GM23338 (cell line): Measurements from ENCODE around the gene ELAVL2. TPM values are rescaled to one million over a fixed set of nuclear protein-coding genes. Genes with fewer than 3 reads are reported as not detected.

Source experiments
- ATAC-seq: fragments of 200-7000 bp; cut with Tn5 transposase; 3 replicates; pipeline ENCODE4 v1.9.1; 2020
- DNase-seq: peaks from one replicate; pipeline ENCODE4 v3.0.0-alpha.2; 2015; ENCODE audit warnings: low spot score
- H2AFZ ChIP-seq: fragments of 200-600 bp; sonication (generic); 2 replicates; pipeline ENCODE4 v1.8.0; 2016; ENCODE audit warnings: antibody characterized with exemption, mild to moderate bottlenecking, moderate library complexity
- H3F3A ChIP-seq: fragments of 200-600 bp; sonication (generic); replicated peaks from 2 replicates; pipeline ENCODE4 v1.8.0; 2017; ENCODE audit warnings: antibody characterized with exemption, mixed run types, low read depth
- H3K27ac ChIP-seq: fragments of 200-600 bp; sonication (generic); 2 replicates; pipeline ENCODE4 v1.6.1; 2016; ENCODE audit warnings: low read depth
- H3K27me3 ChIP-seq: fragments of 200-600 bp; sonication (generic); 2 replicates; pipeline ENCODE4 v1.8.0; 2016; ENCODE audit warnings: mild to moderate bottlenecking, mixed run types, moderate library complexity; ENCODE audit not compliant: insufficient read depth
- H3K36me3 ChIP-seq: fragments of 200-600 bp; sonication (generic); 2 replicates; pipeline ENCODE4 v1.8.0; 2016; ENCODE audit warnings: mild to moderate bottlenecking; ENCODE audit not compliant: insufficient read depth
- H3K4me1 ChIP-seq: fragments of 200-600 bp; sonication (generic); 2 replicates; pipeline ENCODE4 v1.8.0; 2016; ENCODE audit warnings: mild to moderate bottlenecking, moderate library complexity; ENCODE audit not compliant: insufficient read depth
- H3K4me2 ChIP-seq: fragments of 200-600 bp; sonication (generic); 2 replicates; pipeline ENCODE4 v1.7.1; 2017; ENCODE audit warnings: mixed run types
- H3K4me3 ChIP-seq: fragments of 200-600 bp; sonication (generic); 2 replicates; pipeline ENCODE4 v1.6.1; 2016; ENCODE audit warnings: mixed run types
- H3K79me2 ChIP-seq: fragments of 200-600 bp; sonication (generic); replicated peaks from 2 replicates; pipeline ENCODE4 v1.8.0; 2017; ENCODE audit warnings: mild to moderate bottlenecking; ENCODE audit not compliant: insufficient read depth
- H3K9me2 ChIP-seq: fragments of 200-600 bp; sonication (generic); 2 replicates; pipeline ENCODE4 v1.8.0; 2017; ENCODE audit not compliant: insufficient read depth
- H4K20me1 ChIP-seq: fragments of 200-600 bp; sonication (generic); replicated peaks from 2 replicates; pipeline ENCODE4 v1.8.0; 2017; ENCODE audit warnings: mild to moderate bottlenecking; ENCODE audit not compliant: insufficient read depth
- H3K27ac Mint-ChIP-seq: 2 replicates; pipeline ENCODE4 v1.8.0; 2020; ENCODE audit warnings: inconsistent platforms, mild to moderate bottlenecking, moderate library complexity, mixed read lengths
- H3K27me3 Mint-ChIP-seq: 3 replicates; pipeline ENCODE4 v1.8.0; 2022; ENCODE audit warnings: low read depth, mild to moderate bottlenecking, moderate library complexity, mixed read lengths, inconsistent platforms; ENCODE audit not compliant: insufficient read depth, poor library complexity
- H3K36me3 Mint-ChIP-seq: 3 replicates; pipeline ENCODE4 v1.8.0; 2021; ENCODE audit warnings: low read depth, mild to moderate bottlenecking, inconsistent platforms, moderate library complexity, mixed read lengths
- H3K4me1 Mint-ChIP-seq: 3 replicates; pipeline ENCODE4 v1.8.0; 2020; ENCODE audit warnings: mild to moderate bottlenecking, inconsistent platforms, mixed read lengths
- H3K4me3 Mint-ChIP-seq: 3 replicates; pipeline ENCODE4 v1.8.0; 2021; ENCODE audit warnings: moderate library complexity, mild to moderate bottlenecking, inconsistent platforms, mixed read lengths
- H3K9me3 Mint-ChIP-seq: 3 replicates; pipeline ENCODE4 v1.8.0; 2020; ENCODE audit warnings: moderate library complexity, mild to moderate bottlenecking, inconsistent platforms, mixed read lengths
- CREB1 ChIP-seq: fragments of 250-450 bp; sonication (Bioruptor Pico); IDR thresholded peaks from 2 replicates; pipeline ENCODE4 v1.5.0; 2020; ENCODE audit warnings: low read depth, mild to moderate bottlenecking, moderate library complexity
- ETS1 ChIP-seq: IDR thresholded peaks from 2 replicates; pipeline ENCODE4 v1.6.1; 2016; ENCODE audit warnings: antibody characterized with exemption
- JUNB ChIP-seq: IDR thresholded peaks from one replicate; pipeline ENCODE4 v1.6.1; 2016; ENCODE audit warnings: antibody characterized with exemption; ENCODE audit not compliant: unreplicated experiment
- NANOG ChIP-seq: IDR thresholded peaks from 2 replicates; pipeline ENCODE4 v1.6.1; 2016; ENCODE audit warnings: antibody characterized with exemption, borderline replicate concordance
- STAT1 ChIP-seq: IDR thresholded peaks from one replicate; pipeline ENCODE4 v1.6.1; 2016; ENCODE audit warnings: antibody characterized with exemption; ENCODE audit not compliant: unreplicated experiment
- ZNF331 ChIP-seq: fragments of 250-450 bp; sonication (Bioruptor Pico); IDR thresholded peaks from 2 replicates; pipeline ENCODE4 v1.5.0; 2020; ENCODE audit warnings: low read depth, mild to moderate bottlenecking, moderate library complexity
- ZNF462 ChIP-seq: fragments of 250-450 bp; sonication (Bioruptor Pico); IDR thresholded peaks from 2 replicates; pipeline ENCODE4 v1.5.0; 2020; ENCODE audit warnings: mild to moderate bottlenecking, moderate library complexity
- polyA plus RNA-seq: library from polyadenylated mRNA; unstranded; fragments of >200 nt; fragmentation: Nextera tagmentation; extraction: Ambion mirVana; gene quantifications from 2 replicates; pipeline ENCODE4 v1.2.1, GENCODE V29; 2016
- total RNA-seq: library from RNA; depleted of rRNA; stranded (reverse); fragments of >200 nt; shearing (Covaris generic); gene quantifications from 2 replicates; pipeline ENCODE4 v1.2.3, GENCODE V29; 2014

ELAVL2 gene
- total and polyA plus RNA-seq, 2 experiments from 2014 or later, result 18.6 to 42.4 TPM

GRCh38 chr9:23772385-23772783, 53.7 kb downstream of the ELAVL2 start:
- H3K9me3 Mint-ChIP-seq, result no peaks in the 10 kb centered on the region; the same call in 1 of the 3 replicates
- H3K27me3 Mint-ChIP-seq, result peaks cover 5% of the 10 kb centered on the region
- no peak overlapping the region for H3K27ac ChIP-seq
- H3K27ac Mint-ChIP-seq, result peak overlapping the region; percentile 46; the same call in 1 of the 2 replicates
- H3K4me1 ChIP-seq, result peaks cover 97% of the 10 kb centered on the region
- peak overlapping the region; percentile 14; the same call in 1 of the 3 replicates for H3K4me3 Mint-ChIP-seq
- peaks cover 86% of the 10 kb centered on the region for H3K4me1 Mint-ChIP-seq
- H3K4me2 ChIP-seq, result peak overlapping the region; percentile 56
- peaks cover 15% of the 10 kb centered on the region for H3K36me3 Mint-ChIP-seq
- no peaks in the 10 kb centered on the region for H3K27me3 ChIP-seq
- H2AFZ ChIP-seq, result no peak overlapping the region
- H3K9me2 ChIP-seq, result no peaks in the 10 kb centered on the region
- ATAC-seq (no peak), DNase-seq (no peak)
- TF ChIP-seq STAT1 (no peak), ZNF462 (no peak), CREB1 (CRISPR knock-in tag) (no peak), JUNB (no peak), ETS1 (no peak), ZNF331 (CRISPR knock-in tag) (no peak), NANOG (no peak)
- H3K79me2 ChIP-seq, result peaks cover 93% of the 10 kb centered on the region
- no peaks in the 10 kb centered on the region for H4K20me1 ChIP-seq
- H3K4me3 ChIP-seq, result no peak overlapping the region
- H3F3A ChIP-seq, result no peaks in the 10 kb centered on the region
- H3K36me3 ChIP-seq, result no peaks in the 10 kb centered on the region
